Erythroblast (primary cell): ENCODE measurements around the gene NFE2L1.
A peak's percentile ranks its signal among the peaks of the same experiment; 100 is the strongest.

Experiments used
- DNase-seq, 2 experiments: peaks; one replicate each; lab custom pipeline; 2025; lab: John Stamatoyannopoulos, UW
- GATA1 ChIP-seq: IDR thresholded peaks from 2 replicates; pipeline ENCODE4 v1.6.1; 2011; ENCODE audit warnings: low read depth, mild to moderate bottlenecking, control low read depth, low read length, moderate library complexity
- POLR2A ChIP-seq: IDR thresholded peaks from 2 replicates; pipeline ENCODE4 v1.6.1; 2011; ENCODE audit warnings: mild to moderate bottlenecking, low read length

Gene NFE2L1

GRCh38 chr17:48081858-48082257 is 33.7 kb downstream of the NFE2L1 start:
- DNase-seq = no peak
- TF ChIP-seq POLR2A (no peak), GATA1 (no peak)

- no peak for TF ChIP-seq POLR2A
- no peak for TF ChIP-seq GATA1
- no peak for DNase-seq
Measured at GRCh38 chr17:48084932-48085331, 36.8 kb downstream of the NFE2L1 start.

DNA sequence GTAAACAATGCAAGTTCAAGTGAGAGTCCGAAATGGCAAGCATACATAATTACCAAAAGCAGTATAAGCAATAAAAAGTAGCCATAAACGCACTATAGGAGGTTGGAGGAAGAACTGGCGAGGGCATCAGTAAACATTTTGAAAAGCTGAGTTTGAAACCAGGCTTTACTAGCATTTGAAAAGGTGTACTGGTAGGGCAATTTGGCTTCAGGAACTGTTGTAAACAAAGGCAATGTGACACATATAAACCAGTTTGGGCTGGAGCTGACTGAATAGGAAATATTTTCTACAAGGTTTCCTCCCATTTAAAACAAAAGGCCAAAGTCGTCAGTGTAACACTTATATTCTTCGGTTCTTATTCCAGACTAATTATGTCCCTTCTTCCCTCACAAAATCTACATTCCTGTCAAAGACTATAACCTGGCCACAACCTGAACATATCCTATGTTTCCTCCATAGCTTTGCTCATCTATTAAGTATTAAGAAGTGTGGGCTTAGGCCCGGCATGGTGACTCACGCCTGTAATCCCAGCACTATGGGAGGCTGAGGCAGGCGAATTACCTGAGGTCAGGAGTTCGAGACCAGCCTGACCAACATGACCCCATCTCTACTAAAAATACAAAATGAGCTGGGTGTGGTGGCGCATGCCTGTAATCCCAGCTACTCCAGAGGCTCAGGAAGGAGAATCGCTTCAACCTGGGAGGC is 45.3 kb downstream of the NFE2L1 start:
- TF ChIP-seq GATA1 (no peak), POLR2A (no peak)

GRCh38 chr17:48095611-48096010 is 47.5 kb downstream of the NFE2L1 start:
- DNase-seq = no peak
- TF ChIP-seq GATA1 = no peak
- no peak for TF ChIP-seq POLR2A

More for the DNA sequence above, 45.3 kb downstream of the NFE2L1 start:
- DNase-seq = no peak

- no peak for DNase-seq
- TF ChIP-seq GATA1 (no peak), POLR2A (no peak)
Measured at GRCh38 chr17:48100160-48100559, 52.0 kb downstream of the NFE2L1 start.

- no peak for DNase-seq
- TF ChIP-seq POLR2A (no peak), GATA1 (no peak)
Measured at GRCh38 chr17:48100591-48101011, 52.4 kb downstream of the NFE2L1 start.

DNA sequence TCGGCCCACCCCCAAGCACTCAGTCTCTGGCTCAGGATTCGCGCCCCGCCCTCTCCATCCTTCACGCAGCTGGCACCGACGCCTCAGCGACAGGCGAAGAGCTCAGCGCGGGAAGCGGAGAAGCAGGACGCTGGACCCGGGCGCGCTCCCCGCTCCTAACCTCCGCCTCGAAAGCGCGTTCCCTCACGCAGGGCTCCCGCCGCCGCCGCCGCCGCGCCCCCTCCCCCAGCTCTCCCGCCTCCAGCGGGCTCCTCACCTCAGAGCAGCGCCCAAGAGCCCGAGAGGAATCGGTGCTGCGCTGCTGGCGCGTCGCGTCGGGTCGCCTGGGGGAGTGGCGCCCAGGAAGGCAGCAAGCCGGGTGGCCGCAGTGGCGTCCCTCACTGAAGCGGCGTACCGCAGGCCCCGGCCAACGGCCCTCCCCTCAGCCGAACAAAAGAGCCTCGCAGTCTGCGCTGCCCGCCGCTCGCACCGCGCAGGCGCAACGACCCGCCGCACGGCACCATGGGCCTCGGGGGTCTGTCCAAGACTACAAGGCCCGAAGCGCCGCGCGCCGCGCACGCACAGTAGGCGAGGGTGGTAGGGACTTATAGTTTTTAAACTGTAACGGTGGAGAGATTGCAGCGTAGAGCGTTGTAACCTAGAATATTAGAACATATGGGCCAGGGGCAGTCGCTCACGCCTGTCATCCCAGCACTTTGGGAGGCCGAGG is 53.0 kb downstream of the NFE2L1 start, which contains the start of gene CBX1:
Gene CBX1 (minus strand): TSS at position 467 of the 709 bp plus-strand sequence. CDS start 24,474 bp downstream, outside the sequence.
- TF ChIP-seq POLR2A (peak; percentile 56), GATA1 (no peak)
- DNase-seq = peak; percentile 94 to 95

DNA sequence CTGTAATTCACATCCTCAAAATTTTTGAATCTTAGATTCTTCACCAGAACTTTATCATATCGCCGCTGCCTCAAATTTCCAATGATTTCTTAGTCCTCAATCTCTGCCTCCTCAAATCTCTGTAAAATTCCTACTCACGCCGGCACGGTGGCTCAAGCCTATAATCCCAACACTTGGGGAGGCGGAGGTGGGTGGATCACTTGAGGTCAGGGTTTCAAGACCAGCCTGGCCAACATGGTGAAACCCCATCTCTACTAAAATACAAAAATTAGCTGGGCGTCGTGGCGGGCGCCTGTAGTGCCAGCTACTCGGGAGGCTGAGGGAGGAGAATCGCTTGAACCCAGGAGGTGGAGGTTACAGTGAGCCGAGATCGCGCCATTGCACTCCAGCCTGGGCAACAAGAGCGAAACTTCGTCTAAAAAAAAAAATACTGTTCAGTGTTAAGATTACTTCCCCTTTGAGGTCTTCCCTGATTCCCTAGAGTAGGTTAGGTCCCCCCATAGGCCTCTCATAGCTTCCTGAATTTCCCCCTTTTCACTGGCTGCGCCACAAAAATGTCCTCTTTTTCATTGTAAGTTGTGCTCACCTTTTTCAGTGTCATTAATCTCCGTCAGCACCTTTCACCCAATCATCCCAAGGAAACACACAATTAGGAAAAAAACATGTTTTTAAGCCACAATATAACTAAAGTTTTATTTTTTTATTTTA is 54.0 kb downstream of the NFE2L1 start:
- no peak for DNase-seq
- TF ChIP-seq POLR2A (no peak), GATA1 (no peak)

DNA sequence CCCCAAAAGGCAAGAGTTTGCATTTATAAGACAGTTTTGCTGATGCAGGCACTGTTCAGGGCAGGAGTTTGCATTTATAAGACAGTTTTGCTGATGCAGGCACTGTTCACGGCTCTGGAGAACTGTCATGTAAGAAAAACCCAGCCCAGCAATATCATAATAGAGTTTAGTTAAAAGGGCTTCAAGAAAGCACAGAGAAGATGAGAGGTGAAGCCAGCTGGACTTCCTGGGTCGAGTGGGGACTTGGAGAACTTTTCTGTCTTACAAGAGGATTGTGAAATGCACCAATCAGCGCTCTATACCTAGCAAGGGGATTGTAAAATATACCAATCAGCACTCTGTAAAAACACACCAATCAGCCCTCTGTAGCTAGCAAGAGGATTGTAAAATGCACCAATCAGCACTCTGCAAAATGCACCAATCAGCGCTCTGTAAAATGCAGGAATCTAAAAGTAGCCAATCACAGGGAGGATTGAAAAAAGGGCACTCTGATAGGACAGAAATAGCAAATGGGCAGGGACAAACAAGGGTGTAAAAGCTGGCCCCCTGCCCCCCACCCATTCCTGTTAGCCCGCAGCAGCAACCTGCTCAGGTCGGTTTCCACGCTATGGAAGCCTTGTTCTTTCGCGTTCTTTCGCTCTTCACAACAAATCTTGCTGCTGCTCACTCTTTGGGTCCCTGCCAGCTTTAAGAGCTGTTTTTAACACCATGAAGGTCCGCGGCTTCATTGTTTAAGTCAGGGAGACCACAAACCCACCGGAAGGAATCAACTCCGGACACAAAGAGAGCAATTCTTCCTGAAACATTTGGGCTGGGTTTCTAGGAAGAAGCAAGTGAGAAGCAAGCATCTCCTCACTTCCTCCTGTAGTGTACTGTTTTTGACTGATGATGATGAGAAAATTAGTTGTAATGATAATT is 54.9 kb downstream of the NFE2L1 start:
- peak; percentile 48 to 65 for DNase-seq
- TF ChIP-seq POLR2A = no peak
- TF ChIP-seq GATA1 = no peak

DNA sequence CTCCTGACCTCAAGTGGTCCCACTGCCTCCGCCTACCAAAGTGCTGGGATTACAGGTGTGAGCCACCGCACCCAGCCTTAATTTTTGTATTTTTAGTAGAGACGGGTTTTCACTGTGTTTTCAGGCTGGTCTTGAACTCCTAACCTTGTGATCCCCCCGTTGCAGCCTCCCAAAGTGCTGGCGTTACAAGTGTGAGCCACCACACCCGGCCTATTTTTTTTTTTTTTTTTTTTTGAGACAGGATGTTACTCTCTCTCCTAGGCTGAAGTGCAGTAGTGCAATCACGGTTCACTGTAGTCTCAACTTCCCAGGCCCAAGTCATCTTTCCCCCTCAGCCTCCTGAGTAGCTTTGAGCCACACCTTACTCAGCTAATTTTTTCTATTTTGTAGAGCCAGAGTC is 56.3 kb downstream of the NFE2L1 start:
- DNase-seq = no peak
- TF ChIP-seq POLR2A = no peak

GRCh38 chr17:48106802-48107136 is 58.6 kb downstream of the NFE2L1 start:
- no peak for TF ChIP-seq POLR2A
- no peak for TF ChIP-seq GATA1
- DNase-seq = no peak

DNA sequence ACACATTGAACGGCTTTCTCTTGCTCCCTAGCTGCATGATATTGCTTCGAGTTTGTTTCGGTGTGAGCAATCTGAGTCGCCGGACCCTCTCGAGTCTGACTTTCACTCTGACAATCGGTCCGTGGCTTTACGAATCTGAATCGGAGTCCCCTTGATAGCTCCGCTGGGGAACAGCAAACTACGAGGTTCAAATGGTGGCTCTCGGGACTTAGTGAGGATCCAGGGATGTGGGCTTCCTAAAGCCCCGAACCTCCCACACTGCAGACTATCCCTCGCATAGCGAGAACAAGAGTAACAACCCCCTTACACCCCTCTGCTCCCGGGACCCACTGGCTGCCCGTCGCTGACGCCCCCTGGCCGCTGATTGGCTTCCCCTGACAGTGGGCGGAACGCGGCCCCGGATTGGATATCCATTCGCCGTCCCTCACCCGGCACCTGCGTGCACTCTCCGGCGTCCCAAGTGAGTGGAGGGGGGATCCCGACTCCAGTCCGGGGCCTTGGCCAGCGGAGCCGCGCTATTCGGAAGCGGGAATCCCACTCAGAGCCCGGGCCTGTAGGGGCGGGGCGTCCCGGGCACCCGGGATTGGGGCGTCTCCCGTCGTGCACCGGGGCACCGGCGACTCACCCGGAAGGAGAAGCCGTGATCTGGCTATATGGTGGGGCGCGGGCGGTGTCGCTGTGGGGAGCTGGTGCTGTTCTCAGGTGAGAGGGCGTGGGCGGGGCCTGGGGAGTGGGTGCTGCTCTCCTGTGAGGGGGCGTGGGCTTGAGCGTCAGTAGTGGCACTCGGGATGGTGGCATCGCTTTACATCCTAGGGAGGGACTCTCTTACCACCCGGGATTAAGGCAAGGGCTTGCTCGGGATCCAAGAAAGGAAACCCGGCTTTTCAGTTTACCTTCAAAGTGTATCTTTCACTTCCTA is 59.2 kb downstream of the NFE2L1 start, which contains the start of gene SNX11:
Gene SNX11 (plus strand): TSS at position 630 of the 919 bp plus-strand sequence. CDS start 4,278 bp downstream, outside the sequence.
- DNase-seq = peak; percentile 89 to 92
- TF ChIP-seq POLR2A (peak; percentile 76), GATA1 (no peak)
